HG03565 (cell line): ENCODE measurements around the gene STUM.
"Not testable (repeated sequence)": the region's sequence is repeated elsewhere in the genome, so short reads cannot be mapped to it uniquely, and the experiment has no call there.

Experiments
- ATAC-seq: cut with Tn5 transposase; IDR thresholded peaks from one replicate; pipeline ENCODE4 v1.9.1; 2021; ENCODE audit warnings: mild to moderate bottlenecking, moderate library complexity; ENCODE audit not compliant: unreplicated experiment

Gene STUM

GRCh38 chr1:226602186-226603021 is 53.8 kb downstream of the STUM start:
- ATAC-seq: no peak

- no peak for ATAC-seq
Observed at GRCh38 chr1:226603022-226603857, 54.7 kb downstream of the STUM start.

GRCh38 chr1:226603858-226604559 is 55.4 kb downstream of the STUM start:
- no peak for ATAC-seq

GRCh38 chr1:226604560-226605317 is 56.2 kb downstream of the STUM start:
- no peak for ATAC-seq

GRCh38 chr1:226605318-226605950 is 56.9 kb downstream of the STUM start:
- ATAC-seq: no peak

GRCh38 chr1:226606311-226607267 is 58.0 kb downstream of the STUM start:
- ATAC-seq: no peak

- ATAC-seq: no peak
Observed at GRCh38 chr1:226607268-226607660, 58.7 kb downstream of the STUM start.

- ATAC-seq: no peak
Observed at GRCh38 chr1:226607821-226608220, 59.3 kb downstream of the STUM start.

- no peak for ATAC-seq
Observed at GRCh38 chr1:226608699-226609505, 60.3 kb downstream of the STUM start.

- ATAC-seq: no peak
Observed at GRCh38 chr1:226609836-226610455, 61.4 kb downstream of the STUM start.

GRCh38 chr1:226610671-226611070 is 62.1 kb downstream of the STUM start:
- ATAC-seq: no peak

GRCh38 chr1:226611301-226611700 is 62.7 kb downstream of the STUM start:
- no peak for ATAC-seq

GRCh38 chr1:226611980-226612379 is 63.4 kb downstream of the STUM start:
- ATAC-seq: not testable (repeated sequence)

- ATAC-seq: no peak
Observed at GRCh38 chr1:226615876-226616275, 67.3 kb downstream of the STUM start.

- no peak for ATAC-seq
Observed at GRCh38 chr1:226616636-226617035, 68.1 kb downstream of the STUM start.

GRCh38 chr1:226617109-226617508 is 68.5 kb downstream of the STUM start:
- ATAC-seq: no peak

- not testable (repeated sequence) for ATAC-seq
Observed at GRCh38 chr1:226617719-226618118, 69.2 kb downstream of the STUM start.

- no peak for ATAC-seq
Observed at GRCh38 chr1:226618380-226618779, 69.8 kb downstream of the STUM start.
